RWPE2 (cell line): ENCODE measurements around the gene ZNF689.

ENCODE experiments used
- ATAC-seq: fragments of 200-7000 bp; cut with Tn5 transposase; 3 replicates; pipeline ENCODE4 v1.9.1; 2021; ENCODE audit warnings: low read depth
- DNase-seq: peaks from one replicate; pipeline ENCODE4 v3.0.0-alpha.2; 2020; ENCODE audit warnings: low spot score
- H3K27ac ChIP-seq: fragments of 450-650 bp; 2 replicates; pipeline ENCODE4 v1.5.1; 2017; ENCODE audit warnings: mild to moderate bottlenecking; ENCODE audit not compliant: poor library complexity, severe bottlenecking
- H3K27me3 ChIP-seq: fragments of 250-450 bp; sonication (Bioruptor Pico); 2 replicates; pipeline ENCODE4 v1.5.1; 2021; ENCODE audit warnings: mild to moderate bottlenecking, moderate library complexity; ENCODE audit not compliant: insufficient read depth, poor library complexity, severe bottlenecking
- H3K36me3 ChIP-seq: fragments of 250-450 bp; sonication (Bioruptor Pico); 2 replicates; pipeline ENCODE4 v1.5.1; 2020; ENCODE audit warnings: low read depth, mild to moderate bottlenecking, moderate library complexity
- H3K4me1 ChIP-seq: fragments of 250-450 bp; sonication (Bioruptor Pico); 2 replicates; pipeline ENCODE4 v1.5.1; 2021; ENCODE audit warnings: mild to moderate bottlenecking, moderate library complexity; ENCODE audit not compliant: insufficient read depth, poor library complexity, severe bottlenecking
- H3K4me3 ChIP-seq: fragments of 250-450 bp; sonication (Bioruptor Pico); 2 replicates; pipeline ENCODE4 v1.5.1; 2021; ENCODE audit warnings: mild to moderate bottlenecking, moderate library complexity; ENCODE audit not compliant: severe bottlenecking
- H3K9me3 ChIP-seq: fragments of 250-450 bp; sonication (Bioruptor Pico); 2 replicates; pipeline ENCODE4 v1.5.1; 2021; ENCODE audit warnings: mild to moderate bottlenecking, moderate library complexity; ENCODE audit not compliant: severe bottlenecking
- CTCF ChIP-seq: fragments of 450-650 bp; IDR thresholded peaks from one replicate; pipeline ENCODE4 v1.5.1; 2017; ENCODE audit warnings: mild to moderate bottlenecking, moderate library complexity; ENCODE audit not compliant: poor library complexity, severe bottlenecking

Gene ZNF689

GRCh38 chr16:30554557-30555314 lies 55.5 kb downstream of the ZNF689 start:
- DNase-seq (no peak), ATAC-seq (no peak)
- no peaks in the 10 kb centered on the region for H3K4me1 ChIP-seq
- H3K4me3 ChIP-seq, result no peak overlapping the region
- H3K27ac ChIP-seq, result no peak overlapping the region
- H3K27me3 ChIP-seq, result no peaks in the 10 kb centered on the region
- TF ChIP-seq CTCF, result no peak
- H3K9me3 ChIP-seq, result no peaks in the 10 kb centered on the region
- H3K36me3 ChIP-seq, result peaks cover 26% of the 10 kb centered on the region

GRCh38 chr16:30553393-30553899 lies 56.7 kb downstream of the ZNF689 start:
- Histone ChIP-seq H3K9me3 (no peaks in the 10 kb centered on the region), H3K4me3 (no peak overlapping the region), H3K36me3 (peaks cover 26% of the 10 kb centered on the region), H3K27me3 (no peaks in the 10 kb centered on the region), H3K27ac (no peak overlapping the region), H3K4me1 (no peaks in the 10 kb centered on the region)
- DNase-seq, result no peak
- no peak for ATAC-seq
- no peak for TF ChIP-seq CTCF

GRCh38 chr16:30552956-30553355 lies 57.2 kb downstream of the ZNF689 start:
- ATAC-seq, result no peak
- Histone ChIP-seq H3K27ac (no peak overlapping the region), H3K27me3 (no peaks in the 10 kb centered on the region), H3K36me3 (peaks cover 26% of the 10 kb centered on the region), H3K9me3 (no peaks in the 10 kb centered on the region), H3K4me1 (no peaks in the 10 kb centered on the region), H3K4me3 (no peak overlapping the region)
- DNase-seq, result no peak
- TF ChIP-seq CTCF, result no peak
